HepG2 (cell line): ENCODE measurements around the gene HMGN1. TPM values are rescaled to one million over a fixed set of nuclear protein-coding genes. Genes with fewer than 3 reads are reported as not detected.
A peak's percentile ranks its signal among the peaks of the same experiment; 100 is the strongest.

Experiments
- FOXK1 ChIP-seq: sonication (generic); formaldehyde crosslinking; IDR thresholded peaks from 2 replicates; pipeline ENCODE4 v1.4.0; 2020; ENCODE audit warnings: low read depth, missing genetic modification reagents, borderline replicate concordance
- HOXA3 ChIP-seq: sonication (generic); formaldehyde crosslinking; IDR thresholded peaks from 2 replicates; pipeline ENCODE4 v1.5.0; 2020; ENCODE audit warnings: missing genetic modification reagents
- PTBP1 ChIP-seq: fragments of 200-400 bp; formaldehyde crosslinking; IDR thresholded peaks from 2 replicates; pipeline ENCODE4 v1.6.1; 2018; ENCODE audit warnings: low read length, low read depth; ENCODE audit not compliant: poor library complexity, severe bottlenecking
- TOPORS ChIP-seq: sonication (generic); formaldehyde crosslinking; IDR thresholded peaks from 2 replicates; pipeline ENCODE4 v1.8.0; 2023; ENCODE audit warnings: mild to moderate bottlenecking, missing genetic modification reagents
- ZNF33A ChIP-seq: sonication (generic); formaldehyde crosslinking; IDR thresholded peaks from 2 replicates; pipeline ENCODE4 v1.5.1; 2020; ENCODE audit warnings: missing genetic modification reagents, mild to moderate bottlenecking, moderate library complexity, borderline replicate concordance
- ZNF564 ChIP-seq: sonication (generic); formaldehyde crosslinking; IDR thresholded peaks from 2 replicates; pipeline ENCODE4 v1.8.1; 2023; ENCODE audit warnings: mild to moderate bottlenecking, missing genetic modification reagents
- ZNF577 ChIP-seq: sonication (generic); formaldehyde crosslinking; IDR thresholded peaks from 2 replicates; pipeline ENCODE4 v1.4.0; 2020; ENCODE audit warnings: mild to moderate bottlenecking, low read depth, missing genetic modification reagents, borderline replicate concordance
- ZNF773 ChIP-seq: sonication (generic); formaldehyde crosslinking; IDR thresholded peaks from 2 replicates; pipeline ENCODE4 v1.4.0; 2020; ENCODE audit warnings: missing genetic modification reagents, borderline replicate concordance
- ZNF839 ChIP-seq: sonication (generic); formaldehyde crosslinking; IDR thresholded peaks from 2 replicates; pipeline ENCODE4 v1.4.0; 2020; ENCODE audit warnings: missing genetic modification reagents, mild to moderate bottlenecking, borderline replicate concordance
- polyA plus RNA-seq, 8 experiments: library from polyadenylated mRNA; depleted of rRNA in 3 of 8; stranded (reverse) in 7 of 8; unstranded in 1 of 8; fragments of >200 nt; fragmentation: Illumina TruSeq in 4 of 8; extraction: Trizol in 4 of 8; gene quantifications; 2 replicates each; pipeline versions ENCODE4 v1.2.1 to v1.2.3, GENCODE V29; 2011 to 2016; ENCODE audit warnings: low read depth in 4 of 8, missing spikeins in 1 of 8, mixed read lengths in 1 of 8; ENCODE audit not compliant: insufficient read depth in 1 of 8
- total RNA-seq, 5 experiments: library from RNA; depleted of rRNA; stranded (reverse); fragments of >200 nt; fragmentation: Illumina TruSeq; extraction: Trizol; gene quantifications; 2 replicates each; pipeline ENCODE4 v1.2.3, GENCODE V29; 2016; ENCODE audit warnings: low read depth in 1 of 5
- TF ChIP-seq, protein P1 (sequence below), 2 experiments: fragments of 450-650 bp in 1 of 2; sonication (generic) in 1 of 2; formaldehyde crosslinking in 1 of 2; IDR thresholded peaks; 2 replicates each; pipeline versions ENCODE4 v1.6.1 to v1.8.0; 2016 to 2022; ENCODE audit warnings: antibody characterized with exemption in 1 of 2, mild to moderate bottlenecking in 1 of 2, missing genetic modification reagents in 1 of 2
- TF ChIP-seq, protein P2 (sequence below): sonication (generic); formaldehyde crosslinking; IDR thresholded peaks from 2 replicates; pipeline ENCODE4 v1.5.0; 2020; ENCODE audit warnings: mild to moderate bottlenecking, missing genetic modification reagents
- TF ChIP-seq, protein P3 (sequence below): sonication (generic); formaldehyde crosslinking; IDR thresholded peaks from 2 replicates; pipeline ENCODE4 v1.4.0; 2020; ENCODE audit warnings: missing genetic modification reagents
- TF ChIP-seq, protein P4 (sequence below): sonication (generic); formaldehyde crosslinking; IDR thresholded peaks from 2 replicates; pipeline ENCODE4 v1.8.0; 2022; ENCODE audit warnings: missing genetic modification reagents, mild to moderate bottlenecking, borderline replicate concordance
- TF ChIP-seq, protein P5 (sequence below): IDR thresholded peaks from 2 replicates; pipeline ENCODE4 v1.6.1; 2016

HMGN1 gene
- total and polyA plus RNA-seq, 2 of the 13 experiments (the other 11 are each of a cell fraction or from before 2014, with no cell fraction given): 104 to 286 TPM

DNA sequence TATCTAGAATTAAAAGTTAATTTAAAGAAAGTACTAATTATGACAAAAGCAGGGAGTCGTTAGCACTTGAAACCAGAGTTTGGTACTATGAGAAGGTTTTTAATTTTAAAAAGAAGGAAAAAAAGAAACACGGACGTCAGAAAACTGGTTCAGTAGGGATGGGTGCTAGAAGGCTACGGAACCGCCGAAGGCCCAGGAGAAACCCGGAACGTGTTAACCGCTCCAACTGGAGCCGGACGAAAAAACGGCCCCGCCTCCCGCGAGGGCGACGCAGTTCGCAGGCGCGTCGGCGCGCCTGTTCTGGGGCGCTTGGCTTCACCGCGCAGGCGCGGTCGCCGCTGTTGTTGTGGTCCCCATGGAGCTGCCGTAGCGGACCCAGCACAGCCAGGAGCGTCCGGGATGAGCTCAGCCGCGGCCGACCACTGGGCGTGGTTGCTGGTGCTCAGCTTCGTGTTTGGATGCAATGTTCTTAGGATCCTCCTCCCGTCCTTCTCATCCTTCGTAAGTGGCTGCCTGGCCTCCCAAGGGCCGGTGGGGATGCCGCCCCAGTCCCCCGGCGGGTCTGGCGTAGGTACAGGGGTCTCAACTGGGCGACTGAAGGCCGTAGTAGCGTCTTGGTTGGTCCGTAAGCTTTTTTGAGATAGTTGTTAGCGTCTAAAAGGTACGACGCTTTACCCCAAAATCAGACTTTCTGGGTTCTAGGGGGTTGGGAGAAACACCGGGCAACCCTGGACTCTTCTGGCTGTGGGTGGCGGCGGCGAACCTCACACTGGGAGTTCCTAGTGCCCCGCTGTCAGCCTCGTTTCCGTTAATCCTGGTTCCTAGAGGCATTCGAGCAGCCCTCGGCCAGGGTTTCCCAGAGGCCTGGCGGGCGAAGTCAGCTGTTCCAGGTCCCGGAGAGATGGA lies 31.4 kb upstream of the HMGN1 start (continued):
- TF ChIP-seq, protein P1, sequence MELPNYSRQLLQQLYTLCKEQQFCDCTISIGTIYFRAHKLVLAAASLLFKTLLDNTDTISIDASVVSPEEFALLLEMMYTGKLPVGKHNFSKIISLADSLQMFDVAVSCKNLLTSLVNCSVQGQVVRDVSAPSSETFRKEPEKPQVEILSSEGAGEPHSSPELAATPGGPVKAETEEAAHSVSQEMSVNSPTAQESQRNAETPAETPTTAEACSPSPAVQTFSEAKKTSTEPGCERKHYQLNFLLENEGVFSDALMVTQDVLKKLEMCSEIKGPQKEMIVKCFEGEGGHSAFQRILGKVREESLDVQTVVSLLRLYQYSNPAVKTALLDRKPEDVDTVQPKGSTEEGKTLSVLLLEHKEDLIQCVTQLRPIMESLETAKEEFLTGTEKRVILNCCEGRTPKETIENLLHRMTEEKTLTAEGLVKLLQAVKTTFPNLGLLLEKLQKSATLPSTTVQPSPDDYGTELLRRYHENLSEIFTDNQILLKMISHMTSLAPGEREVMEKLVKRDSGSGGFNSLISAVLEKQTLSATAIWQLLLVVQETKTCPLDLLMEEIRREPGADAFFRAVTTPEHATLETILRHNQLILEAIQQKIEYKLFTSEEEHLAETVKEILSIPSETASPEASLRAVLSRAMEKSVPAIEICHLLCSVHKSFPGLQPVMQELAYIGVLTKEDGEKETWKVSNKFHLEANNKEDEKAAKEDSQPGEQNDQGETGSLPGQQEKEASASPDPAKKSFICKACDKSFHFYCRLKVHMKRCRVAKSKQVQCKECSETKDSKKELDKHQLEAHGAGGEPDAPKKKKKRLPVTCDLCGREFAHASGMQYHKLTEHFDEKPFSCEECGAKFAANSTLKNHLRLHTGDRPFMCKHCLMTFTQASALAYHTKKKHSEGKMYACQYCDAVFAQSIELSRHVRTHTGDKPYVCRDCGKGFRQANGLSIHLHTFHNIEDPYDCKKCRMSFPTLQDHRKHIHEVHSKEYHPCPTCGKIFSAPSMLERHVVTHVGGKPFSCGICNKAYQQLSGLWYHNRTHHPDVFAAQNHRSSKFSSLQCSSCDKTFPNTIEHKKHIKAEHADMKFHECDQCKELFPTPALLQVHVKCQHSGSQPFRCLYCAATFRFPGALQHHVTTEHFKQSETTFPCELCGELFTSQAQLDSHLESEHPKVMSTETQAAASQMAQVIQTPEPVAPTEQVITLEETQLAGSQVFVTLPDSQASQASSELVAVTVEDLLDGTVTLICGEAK (IDR thresholded peaks at IDR 0.05): no peak
- TF ChIP-seq, protein P1 (CRISPR knock-in tag; IDR thresholded peaks at IDR 0.05): no peak; the same call in 1 of the 2 replicates
- TF ChIP-seq, protein P2, sequence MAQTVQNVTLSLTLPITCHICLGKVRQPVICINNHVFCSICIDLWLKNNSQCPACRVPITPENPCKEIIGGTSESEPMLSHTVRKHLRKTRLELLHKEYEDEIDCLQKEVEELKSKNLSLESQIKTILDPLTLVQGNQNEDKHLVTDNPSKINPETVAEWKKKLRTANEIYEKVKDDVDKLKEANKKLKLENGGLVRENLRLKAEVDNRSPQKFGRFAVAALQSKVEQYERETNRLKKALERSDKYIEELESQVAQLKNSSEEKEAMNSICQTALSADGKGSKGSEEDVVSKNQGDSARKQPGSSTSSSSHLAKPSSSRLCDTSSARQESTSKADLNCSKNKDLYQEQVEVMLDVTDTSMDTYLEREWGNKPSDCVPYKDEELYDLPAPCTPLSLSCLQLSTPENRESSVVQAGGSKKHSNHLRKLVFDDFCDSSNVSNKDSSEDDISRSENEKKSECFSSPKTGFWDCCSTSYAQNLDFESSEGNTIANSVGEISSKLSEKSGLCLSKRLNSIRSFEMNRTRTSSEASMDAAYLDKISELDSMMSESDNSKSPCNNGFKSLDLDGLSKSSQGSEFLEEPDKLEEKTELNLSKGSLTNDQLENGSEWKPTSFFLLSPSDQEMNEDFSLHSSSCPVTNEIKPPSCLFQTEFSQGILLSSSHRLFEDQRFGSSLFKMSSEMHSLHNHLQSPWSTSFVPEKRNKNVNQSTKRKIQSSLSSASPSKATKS (CRISPR knock-in tag): no peak
- TF ChIP-seq ZNF773 (no peak), PTBP1 (no peak), ZNF839 (no peak), ZNF33A (CRISPR knock-in tag) (no peak), FOXK1 (peak; percentile 80; the same call in 1 of the 2 replicates), HOXA3 (CRISPR knock-in tag) (peak; percentile 60; the same call in 1 of the 2 replicates), ZNF564 (CRISPR knock-in tag) (no peak), ZNF577 (CRISPR knock-in tag) (no peak), TOPORS (CRISPR knock-in tag) (no peak)
- TF ChIP-seq, protein P3, sequence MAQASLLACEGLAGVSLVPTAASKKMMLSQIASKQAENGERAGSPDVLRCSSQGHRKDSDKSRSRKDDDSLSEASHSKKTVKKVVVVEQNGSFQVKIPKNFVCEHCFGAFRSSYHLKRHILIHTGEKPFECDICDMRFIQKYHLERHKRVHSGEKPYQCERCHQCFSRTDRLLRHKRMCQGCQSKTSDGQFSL (CRISPR knock-in tag): no peak
- TF ChIP-seq, protein P4, sequence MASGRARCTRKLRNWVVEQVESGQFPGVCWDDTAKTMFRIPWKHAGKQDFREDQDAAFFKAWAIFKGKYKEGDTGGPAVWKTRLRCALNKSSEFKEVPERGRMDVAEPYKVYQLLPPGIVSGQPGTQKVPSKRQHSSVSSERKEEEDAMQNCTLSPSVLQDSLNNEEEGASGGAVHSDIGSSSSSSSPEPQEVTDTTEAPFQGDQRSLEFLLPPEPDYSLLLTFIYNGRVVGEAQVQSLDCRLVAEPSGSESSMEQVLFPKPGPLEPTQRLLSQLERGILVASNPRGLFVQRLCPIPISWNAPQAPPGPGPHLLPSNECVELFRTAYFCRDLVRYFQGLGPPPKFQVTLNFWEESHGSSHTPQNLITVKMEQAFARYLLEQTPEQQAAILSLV (CRISPR knock-in tag): no peak
- TF ChIP-seq, protein P5, sequence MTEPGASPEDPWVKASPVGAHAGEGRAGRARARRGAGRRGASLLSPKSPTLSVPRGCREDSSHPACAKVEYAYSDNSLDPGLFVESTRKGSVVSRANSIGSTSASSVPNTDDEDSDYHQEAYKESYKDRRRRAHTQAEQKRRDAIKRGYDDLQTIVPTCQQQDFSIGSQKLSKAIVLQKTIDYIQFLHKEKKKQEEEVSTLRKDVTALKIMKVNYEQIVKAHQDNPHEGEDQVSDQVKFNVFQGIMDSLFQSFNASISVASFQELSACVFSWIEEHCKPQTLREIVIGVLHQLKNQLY (CRISPR knock-in tag): no peak
